ENCODE results near the gene SNX11. TPM values are rescaled to one million over a fixed set of nuclear protein-coding genes. Genes with fewer than 3 reads are reported as not detected.

Gene SNX11
- total and polyA plus RNA-seq, 9 of the 15 experiments (the other 6 are each of a cell fraction or from before 2014, with no cell fraction given) = 12.4 to 24.0 (median 16.8) TPM

- TF ChIP-seq ZC3H11A (IDR thresholded peaks at IDR 0.05; ENCODE audit: low read depth, low read length) (no peak), ARID3B (CRISPR knock-in tag; IDR thresholded peaks at IDR 0.05; ENCODE audit: borderline replicate concordance) (no peak), ZNF280A (IDR thresholded peaks at IDR 0.05; ENCODE audit: low read depth, partially characterized antibody) (no peak), SMC3 (conservative IDR thresholded peaks at IDR 0.05; ENCODE audit: insufficient read depth, low read depth, low read length) (no peak), TAF1 (IDR thresholded peaks at IDR 0.05; ENCODE audit: control insufficient read depth, extremely low read depth, insufficient read depth, low read length, severe bottlenecking) (no peak), ZNF507 (tag; conservative IDR thresholded peaks at IDR 0.05) (no peak), RBM17 (IDR thresholded peaks at IDR 0.05; ENCODE audit: borderline replicate concordance, low read depth, low read length) (no peak), NFIC (IDR thresholded peaks at IDR 0.05) (no peak), ZNF583 (CRISPR knock-in tag; IDR thresholded peaks at IDR 0.05) (no peak), GABPA (tag; conservative IDR thresholded peaks at IDR 0.05; ENCODE audit: low read depth) (no peak), ZNF644 (tag; IDR thresholded peaks at IDR 0.05; ENCODE audit: low read depth) (no peak)
- in situ Hi-C loops (cut with MboI) (loop anchor here (5.0 kb wide), 1 partner anchor 39 kb away; no protein-coding TSS in a partner anchor), intact Hi-C loops (cut with micrococcal nuclease) (no loop called here)
- no TSS peak for BruUV-seq (replicated peaks)
- ATAC-seq (no peak), DNase-seq (ENCODE audit: extremely low read depth in 1 of 4, low spot score in 3 of 4) (no peak), FAIRE-seq (peak; percentile 35)
- Histone ChIP-seq H4K20me1 (replicated peaks; ENCODE audit: control insufficient read depth, insufficient read depth, low read length) (peaks cover 3% of the 10 kb centered on the region; the same call in 1 of the 2 replicates), H3K4me1 (replicated peaks in 1 of 2; ENCODE audit: control insufficient read depth in 2 of 2, insufficient read depth in 2 of 2, low read length in 2 of 2) (peaks cover 0 to 7% of the 10 kb centered on the region in 2 experiments; a peak in 2 of 5 replicates), H3K9ac (ENCODE audit: insufficient read depth in 1 of 2, low read depth in 2 of 2, low read length in 2 of 2) (no peak overlapping the region), H3K79me2 (ENCODE audit: control insufficient read depth, insufficient read depth, low read length) (no peaks in the 10 kb centered on the region), H3K27me3 (ENCODE audit: control insufficient read depth in 2 of 2, insufficient read depth in 2 of 2, low read length in 2 of 2) (no peaks in the 10 kb centered on the region), H3K9me1 (ENCODE audit: control insufficient read depth, insufficient read depth, low read length) (no peaks in the 10 kb centered on the region), H3K9me3 (replicated peaks; ENCODE audit: control insufficient read depth, insufficient read depth, low read depth, low read length) (no peaks in the 10 kb centered on the region), H3K4me2 (ENCODE audit: insufficient read depth, low read length) (no peak overlapping the region), H2AFZ (ENCODE audit: low read depth, low read length) (no peak overlapping the region), H3K27ac (ENCODE audit: extremely low read depth, low read depth, low read length) (no peak overlapping the region), H3K36me3 (ENCODE audit: control insufficient read depth, insufficient read depth, low read length) (peaks cover 77% of the 10 kb centered on the region), H3K4me3 (no peak overlapping the region)
- ChIA-PET POLR2A (interaction anchor here (0.8 to 1.4 kb wide), 4 partner anchors 9 to 30 kb away, joined by 3 to 4 read pairs (median 3); no protein-coding TSS in a partner anchor), CTCF (ENCODE audit: low intra/inter-chr PET ratio) (no interaction called here)
- 55% methylated on average over 1 of the region's 1 CpG for WGBS (ENCODE audit: insufficient coverage, low coverage, missing lambda C conversion rate)
Observed at GRCh38 chr17:48066656-48067055, 40.9 kb upstream of the SNX11 start.

Measured in K562 (cell line).